GM12878 (cell line): ENCODE measurements around the gene PLEKHG4B. TPM values are rescaled to one million over a fixed set of nuclear protein-coding genes. Genes with fewer than 3 reads are reported as not detected.

Experiments used
- ATAC-seq: fragments of 200-7000 bp; cut with Tn5 transposase; 3 replicates; pipeline ENCODE4 v1.9.1; 2020; ENCODE audit warnings: mild to moderate bottlenecking, moderate library complexity
- BruUV-seq: library from RNA; stranded (reverse); fragments of 400-500 nt; replicated peaks from 2 replicates; lab custom pipeline; 2021; lab: Mats Ljungman, UMichigan
- CTCF ChIA-PET: fragments of 300-600 bp; sonication (Branson Sonifier 250); formaldehyde crosslinking; extraction: SDS; loops from one replicate; lab custom pipeline; 2021; ENCODE audit warnings: inconsistent platforms; lab: Yijun Ruan, JAX
- POLR2A ChIA-PET: fragments of 350-600 bp; formaldehyde crosslinking; extraction: SDS; loops from one replicate; lab custom pipeline; 2021; ENCODE audit warnings: inconsistent platforms; lab: Charles Lee
- RAD21 ChIA-PET: fragments of 300-600 bp; sonication (Branson Sonifier 250); formaldehyde crosslinking; loops from one replicate; lab custom pipeline; 2023; ENCODE audit warnings: antibody characterized with exemption; ENCODE audit not compliant: unreplicated experiment; lab: Charles Lee
- SMC1A ChIA-PET: fragments of 300-600 bp; sonication (Branson Sonifier 250); formaldehyde crosslinking; loops from one replicate; lab custom pipeline; 2023; ENCODE audit not compliant: unreplicated experiment, uncharacterized antibody; lab: Charles Lee
- DNase-seq: peaks from one replicate; pipeline ENCODE4 v3.0.0-alpha.2; 2011; ENCODE audit warnings: low read depth, low spot score
- FAIRE-seq: peaks from 3 replicates; lab custom pipeline; 2011; peaks lifted over from hg19 to GRCh38; lab: Jason Lieb, UNC
- H2AFZ ChIP-seq: 2 replicates; pipeline ENCODE4 v1.6.0; 2011; ENCODE audit warnings: low read depth, low read length, control low read depth; ENCODE audit not compliant: control insufficient read depth
- H3K27ac ChIP-seq: 2 replicates; pipeline ENCODE4 v1.5.1; 2011; ENCODE audit warnings: control low read depth; ENCODE audit not compliant: control insufficient read depth, insufficient read depth
- H3K27me3 ChIP-seq, 2 experiments: replicated peaks in 1 of 2; 2 replicates each; pipeline versions ENCODE4 v1.6.0 to v1.6.1; 2011; ENCODE audit warnings: low read length in 1 of 2; ENCODE audit not compliant: control insufficient read depth in 2 of 2, insufficient read depth in 2 of 2
- H3K36me3 ChIP-seq, 2 experiments: 2 replicates each; pipeline ENCODE4 v1.5.1; 2011; ENCODE audit warnings: low read length in 1 of 2; ENCODE audit not compliant: control insufficient read depth in 2 of 2, insufficient read depth in 2 of 2
- H3K4me1 ChIP-seq: 2 replicates; pipeline ENCODE4 v1.6.1; 2011; ENCODE audit warnings: mild to moderate bottlenecking, low read length, moderate library complexity, mixed read lengths; ENCODE audit not compliant: control insufficient read depth, insufficient read depth
- H3K4me2 ChIP-seq: 2 replicates; pipeline ENCODE4 v1.6.0; 2011; ENCODE audit warnings: control low read depth; ENCODE audit not compliant: control insufficient read depth, insufficient read depth
- H3K4me3 ChIP-seq: fragments of 200-600 bp; sonication (generic); 2 replicates; pipeline ENCODE4 v1.5.1; 2016
- H3K79me2 ChIP-seq: 2 replicates; pipeline ENCODE4 v1.6.0; 2011; ENCODE audit warnings: low read length; ENCODE audit not compliant: control insufficient read depth, insufficient read depth
- H3K9ac ChIP-seq: 2 replicates; pipeline ENCODE4 v1.8.0; 2011; ENCODE audit warnings: low read length, control low read depth, mixed read lengths; ENCODE audit not compliant: control insufficient read depth, insufficient read depth
- H3K9me3 ChIP-seq: replicated peaks from 3 replicates; pipeline ENCODE4 v1.5.1; 2011; ENCODE audit warnings: mild to moderate bottlenecking, low read length; ENCODE audit not compliant: control insufficient read depth, insufficient read depth
- H4K20me1 ChIP-seq: 2 replicates; pipeline ENCODE4 v1.6.0; 2011; ENCODE audit not compliant: control insufficient read depth, insufficient read depth
- BCL11A ChIP-seq: IDR thresholded peaks from 2 replicates; pipeline ENCODE4 v1.6.1; 2011; ENCODE audit warnings: low read depth, low read length
- CBFB ChIP-seq: IDR thresholded peaks from 2 replicates; pipeline ENCODE4 v1.6.1; 2016; ENCODE audit warnings: antibody characterized with exemption, low read depth
- CBX3 ChIP-seq: fragments of 200-600 bp; sonication (generic); IDR thresholded peaks from 2 replicates; pipeline ENCODE4 v1.6.1; 2016; ENCODE audit warnings: low read depth, borderline replicate concordance
- EP300 ChIP-seq, 2 experiments: fragments of 150-350 bp in 1 of 2; IDR thresholded peaks; 2 replicates each; pipeline ENCODE4 v1.6.1; 2011 to 2012; ENCODE audit warnings: low read depth in 2 of 2, low read length in 2 of 2, borderline replicate concordance in 1 of 2, improper control_type of control experiment in 1 of 2, inconsistent platforms in 1 of 2; ENCODE audit not compliant: control insufficient read depth in 1 of 2
- GABPA ChIP-seq: IDR thresholded peaks from 2 replicates; pipeline ENCODE4 v1.6.1; 2014; ENCODE audit warnings: antibody characterized with exemption, low read depth, mild to moderate bottlenecking, inconsistent platforms
- IKZF1 ChIP-seq: fragments of 450-650 bp; conservative IDR thresholded peaks from 2 replicates; pipeline ENCODE4 v1.6.1; 2017; ENCODE audit warnings: antibody characterized with exemption, mild to moderate bottlenecking
- IRF4 ChIP-seq: IDR thresholded peaks from 2 replicates; pipeline ENCODE4 v1.6.1; 2011; ENCODE audit warnings: low read depth, low read length
- JUNB ChIP-seq: IDR thresholded peaks from 2 replicates; pipeline ENCODE4 v1.6.1; 2016; ENCODE audit warnings: antibody characterized with exemption, mild to moderate bottlenecking
- MYB ChIP-seq: fragments of 150-350 bp; IDR thresholded peaks from 2 replicates; pipeline ENCODE4 v1.6.1; 2014; ENCODE audit warnings: mild to moderate bottlenecking, low read depth, low read length, borderline replicate concordance
- NFYA ChIP-seq: IDR thresholded peaks from 2 replicates; pipeline ENCODE4 v1.6.1; 2011; ENCODE audit warnings: low read depth, mild to moderate bottlenecking, low read length, improper control_type of control experiment, borderline replicate concordance
- SMAD1 ChIP-seq: fragments of 450-650 bp; IDR thresholded peaks from 2 replicates; pipeline ENCODE4 v1.6.1; 2018; ENCODE audit warnings: mild to moderate bottlenecking, low read depth; ENCODE audit not compliant: partially characterized antibody
- SPI1 ChIP-seq: IDR thresholded peaks from 2 replicates; pipeline ENCODE4 v1.6.1; 2011; ENCODE audit warnings: low read depth, mild to moderate bottlenecking, low read length, moderate library complexity, borderline replicate concordance; ENCODE audit not compliant: insufficient read depth
- SUPT20H ChIP-seq: IDR thresholded peaks from 2 replicates; pipeline ENCODE4 v1.6.1; 2011; ENCODE audit warnings: low read depth, mild to moderate bottlenecking, low read length, moderate library complexity, borderline replicate concordance; ENCODE audit not compliant: control insufficient read depth
- TCF12 ChIP-seq: IDR thresholded peaks from 2 replicates; pipeline ENCODE4 v1.6.1; 2011; ENCODE audit warnings: low read depth, mild to moderate bottlenecking, low read length
- ZNF622 ChIP-seq: fragments of 450-650 bp; IDR thresholded peaks from 2 replicates; pipeline ENCODE4 v1.6.1; 2017; ENCODE audit warnings: mild to moderate bottlenecking, inconsistent platforms
- WGBS: methylation state at CpG from one replicate; pipeline ENCODE4 v1.1.6; 2016; ENCODE audit warnings: low lambda C conversion rate; ENCODE audit not compliant: insufficient replicate concordance, insufficient coverage; ENCODE audit errors: missing lambda C conversion rate; 5-methylcytosine and 5-hydroxymethylcytosine counted together
- in situ Hi-C: fragments of 300-500 bp; cut with MboI; formaldehyde crosslinking; loops from 9 replicates; pipeline ENCODE4 v1.14.3; 2018; ENCODE audit warnings: mixed read lengths
- intact Hi-C: fragments of 100-400 bp; cut with micrococcal nuclease; formaldehyde crosslinking; loops from one replicate; pipeline ENCODE4 v1.14.2; 2022; ENCODE audit not compliant: unreplicated experiment
- polyA plus RNA-seq, 11 experiments: library from polyadenylated mRNA; depleted of rRNA in 4 of 11; unstranded in 6 of 11; stranded (reverse) in 5 of 11; fragments of >200 nt; fragmentation: Nextera tagmentation in 4 of 11; fragmentation: Illumina TruSeq in 1 of 11; extraction: Ambion mirVana in 4 of 11; extraction: Trizol in 1 of 11; gene quantifications; 1 replicate in 1 of 11; 2 replicates in 10 of 11; pipeline versions ENCODE4 v1.2.1 to v1.2.3, GENCODE V29; 2011 to 2016; ENCODE audit warnings: inconsistent platforms in 2 of 11, missing spikeins in 2 of 11, low read depth in 1 of 11
- total RNA-seq, 4 experiments: library from RNA; depleted of rRNA in 3 of 4; stranded (reverse); fragments of >200 nt in 3 of 4; fragmentation: Illumina TruSeq in 1 of 4; extraction: Trizol in 1 of 4; gene quantifications; 2 replicates each; pipeline versions ENCODE4 v1.2.1 to v1.2.3, GENCODE V29; 2013 to 2021
- TF ChIP-seq, protein P1 (sequence below): IDR thresholded peaks from 2 replicates; pipeline ENCODE4 v1.6.1; 2012; ENCODE audit warnings: low read depth, low read length, improper control_type of control experiment
- TF ChIP-seq, protein P2 (sequence below): fragments of 450-650 bp; IDR thresholded peaks from 2 replicates; pipeline ENCODE4 v1.6.1; 2017; ENCODE audit warnings: mild to moderate bottlenecking
- TF ChIP-seq, protein P3 (sequence below): fragments of 450-650 bp; conservative IDR thresholded peaks from 2 replicates; pipeline ENCODE4 v1.6.1; 2017; ENCODE audit warnings: mild to moderate bottlenecking, moderate library complexity

PLEKHG4B gene
- total and polyA plus RNA-seq, 10 of the 15 experiments (the other 5 are each of a cell fraction or from before 2014, with no cell fraction given): under 0.01 to 0.05 (median 0.01) TPM; not detected in 6

DNA sequence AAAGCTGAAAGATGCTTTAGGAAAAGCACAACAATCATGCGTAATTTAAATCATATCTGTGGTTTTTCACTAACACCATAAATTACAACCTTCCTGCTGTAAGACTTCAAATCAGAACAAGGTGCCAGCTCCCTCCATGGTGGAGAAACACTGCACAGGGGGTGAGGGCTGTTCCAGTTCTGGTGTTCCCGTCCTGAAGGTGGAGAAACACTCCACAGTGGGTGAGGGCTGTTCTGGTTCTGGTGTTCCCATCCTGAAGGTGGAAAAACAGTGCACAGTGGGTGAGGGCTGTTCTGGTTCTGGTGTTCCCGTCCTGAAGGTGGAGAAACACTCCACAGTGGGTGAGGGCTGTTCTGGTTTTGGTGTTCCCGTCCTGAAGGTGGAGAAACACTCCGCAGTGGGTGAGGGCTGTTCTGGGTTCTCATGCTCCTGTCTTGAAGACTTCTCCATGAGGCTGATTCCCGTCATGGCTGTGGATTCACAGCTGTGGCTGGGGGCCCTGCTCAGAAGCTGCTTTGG, 12.9 kb downstream of the PLEKHG4B start:
- Histone ChIP-seq H3K9me3 (no peaks in the 10 kb centered on the region), H3K36me3 (no peaks in the 10 kb centered on the region), H3K27me3 (peaks cover 0 to 1% of the 10 kb centered on the region in 2 experiments; a peak in 1 of 4 replicates), H3K4me2 (no peak overlapping the region), H2AFZ (no peak overlapping the region), H3K9ac (no peak overlapping the region), H4K20me1 (no peaks in the 10 kb centered on the region), H3K27ac (no peak overlapping the region), H3K79me2 (no peaks in the 10 kb centered on the region), H3K4me1 (no peaks in the 10 kb centered on the region), H3K4me3 (no peak overlapping the region)
- in situ Hi-C loops (no loop called here), intact Hi-C loops (no loop called here)
- BruUV-seq: no TSS peak
- ChIA-PET POLR2A (no interaction called here), SMC1A (no interaction called here), CTCF (no interaction called here), RAD21 (no interaction called here)
- 25% methylated on average over 6 of the region's 6 CpGs for WGBS
- no peak for TF ChIP-seq EP300 (IDR thresholded peaks at IDR 0.05; ENCODE audit: borderline replicate concordance in 1 of 2, control insufficient read depth in 1 of 2, low read depth in 2 of 2, low read length in 2 of 2)
- no peak for TF ChIP-seq SMAD1
- no peak for TF ChIP-seq IRF4
- no peak for TF ChIP-seq MYB
- TF ChIP-seq, protein P1, sequence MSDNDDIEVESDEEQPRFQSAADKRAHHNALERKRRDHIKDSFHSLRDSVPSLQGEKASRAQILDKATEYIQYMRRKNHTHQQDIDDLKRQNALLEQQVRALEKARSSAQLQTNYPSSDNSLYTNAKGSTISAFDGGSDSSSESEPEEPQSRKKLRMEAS: no peak
- TF ChIP-seq, protein P2, sequence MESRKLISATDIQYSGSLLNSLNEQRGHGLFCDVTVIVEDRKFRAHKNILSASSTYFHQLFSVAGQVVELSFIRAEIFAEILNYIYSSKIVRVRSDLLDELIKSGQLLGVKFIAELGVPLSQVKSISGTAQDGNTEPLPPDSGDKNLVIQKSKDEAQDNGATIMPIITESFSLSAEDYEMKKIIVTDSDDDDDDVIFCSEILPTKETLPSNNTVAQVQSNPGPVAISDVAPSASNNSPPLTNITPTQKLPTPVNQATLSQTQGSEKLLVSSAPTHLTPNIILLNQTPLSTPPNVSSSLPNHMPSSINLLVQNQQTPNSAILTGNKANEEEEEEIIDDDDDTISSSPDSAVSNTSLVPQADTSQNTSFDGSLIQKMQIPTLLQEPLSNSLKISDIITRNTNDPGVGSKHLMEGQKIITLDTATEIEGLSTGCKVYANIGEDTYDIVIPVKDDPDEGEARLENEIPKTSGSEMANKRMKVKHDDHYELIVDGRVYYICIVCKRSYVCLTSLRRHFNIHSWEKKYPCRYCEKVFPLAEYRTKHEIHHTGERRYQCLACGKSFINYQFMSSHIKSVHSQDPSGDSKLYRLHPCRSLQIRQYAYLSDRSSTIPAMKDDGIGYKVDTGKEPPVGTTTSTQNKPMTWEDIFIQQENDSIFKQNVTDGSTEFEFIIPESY: no peak
- no peak for TF ChIP-seq GABPA
- no peak for TF ChIP-seq SPI1
- TF ChIP-seq JUNB: no peak
- TF ChIP-seq SUPT20H: no peak
- no peak for TF ChIP-seq CBFB
- no peak for TF ChIP-seq NFYA
- TF ChIP-seq ZNF622: no peak
- TF ChIP-seq IKZF1: no peak
- TF ChIP-seq BCL11A: no peak
- TF ChIP-seq, protein P3, sequence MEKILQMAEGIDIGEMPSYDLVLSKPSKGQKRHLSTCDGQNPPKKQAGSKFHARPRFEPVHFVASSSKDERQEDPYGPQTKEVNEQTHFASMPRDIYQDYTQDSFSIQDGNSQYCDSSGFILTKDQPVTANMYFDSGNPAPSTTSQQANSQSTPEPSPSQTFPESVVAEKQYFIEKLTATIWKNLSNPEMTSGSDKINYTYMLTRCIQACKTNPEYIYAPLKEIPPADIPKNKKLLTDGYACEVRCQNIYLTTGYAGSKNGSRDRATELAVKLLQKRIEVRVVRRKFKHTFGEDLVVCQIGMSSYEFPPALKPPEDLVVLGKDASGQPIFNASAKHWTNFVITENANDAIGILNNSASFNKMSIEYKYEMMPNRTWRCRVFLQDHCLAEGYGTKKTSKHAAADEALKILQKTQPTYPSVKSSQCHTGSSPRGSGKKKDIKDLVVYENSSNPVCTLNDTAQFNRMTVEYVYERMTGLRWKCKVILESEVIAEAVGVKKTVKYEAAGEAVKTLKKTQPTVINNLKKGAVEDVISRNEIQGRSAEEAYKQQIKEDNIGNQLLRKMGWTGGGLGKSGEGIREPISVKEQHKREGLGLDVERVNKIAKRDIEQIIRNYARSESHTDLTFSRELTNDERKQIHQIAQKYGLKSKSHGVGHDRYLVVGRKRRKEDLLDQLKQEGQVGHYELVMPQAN: no peak
- TF ChIP-seq TCF12: no peak
- no peak for TF ChIP-seq CBX3
- DNase-seq: no peak
- ATAC-seq: no peak
- no peak for FAIRE-seq
